Heart left ventricle (tissue), 16 donors: Measurements from ENCODE around the gene TM4SF5. TPM values are rescaled to one million over a fixed set of nuclear protein-coding genes. Genes with fewer than 3 reads are reported as not detected.

Experiments used
- ATAC-seq, 4 donors: fragments of 200-7000 bp; cut with Tn5 transposase; one replicate each; pipeline ENCODE4 v1.9.1; 2020 to 2022; ENCODE audit warnings: moderate library complexity in 4 of 4, mild to moderate bottlenecking in 3 of 4, moderate number of reproducible peaks in 1 of 4
- DNase-seq, 5 donors: peaks; one replicate each; pipeline ENCODE4 v3.0.0-alpha.2; 2020
- H3K27ac ChIP-seq, 12 donors: fragments of 200-600 bp; sonication (generic) in 4 of 12; one replicate each; pipeline versions ENCODE4 v1.5.0 to v1.8.0; 2016 to 2022; ENCODE audit warnings: mild to moderate bottlenecking in 2 of 12
- H3K27me3 ChIP-seq, 9 donors: fragments of 200-600 bp; sonication (generic) in 2 of 9; one replicate each; pipeline versions ENCODE4 v1.5.1 to v1.8.0; 2016 to 2022; ENCODE audit warnings: mild to moderate bottlenecking in 3 of 9
- H3K36me3 ChIP-seq, 9 donors: fragments of 200-600 bp; sonication (generic) in 2 of 9; one replicate each; pipeline versions ENCODE4 v1.5.0 to v1.8.0; 2018 to 2022; ENCODE audit warnings: mild to moderate bottlenecking in 2 of 9
- H3K4me1 ChIP-seq, 12 donors: fragments of 200-600 bp; sonication (generic) in 4 of 12; one replicate each; pipeline versions ENCODE4 v1.5.0 to v1.8.0; 2016 to 2022; ENCODE audit warnings: mild to moderate bottlenecking in 3 of 12
- H3K4me3 ChIP-seq, 12 donors: fragments of 200-600 bp; sonication (generic) in 4 of 12; one replicate each; pipeline versions ENCODE4 v1.5.0 to v1.8.0; 2017 to 2022; ENCODE audit warnings: mild to moderate bottlenecking in 9 of 12, moderate library complexity in 4 of 12
- H3K9me3 ChIP-seq, 12 donors: fragments of 200-600 bp; sonication (generic) in 4 of 12; one replicate each; pipeline versions ENCODE4 v1.5.0 to v1.8.0; 2016 to 2022; ENCODE audit warnings: mild to moderate bottlenecking in 1 of 12
- CTCF ChIP-seq, 12 donors: fragments of 200-600 bp; sonication (generic) in 4 of 12; IDR thresholded peaks; one replicate each; pipeline versions ENCODE4 v1.5.0 to v1.8.0; 2018 to 2022; ENCODE audit warnings: antibody characterized with exemption in 12 of 12, mild to moderate bottlenecking in 5 of 12
- POLR2A ChIP-seq, 2 donors: fragments of 450-650 bp; IDR thresholded peaks; one replicate each; pipeline ENCODE4 v1.6.1; 2017; ENCODE audit warnings: antibody characterized with exemption in 2 of 2, mild to moderate bottlenecking in 2 of 2, moderate library complexity in 2 of 2
- WGBS, 4 donors: extraction: QIAGEN DNeasy Blood & Tissue Kit in 2 of 4; methylation state at CpG; one replicate each; pipeline versions ENCODE4 v1.1.5 to v1.1.7; 2013 to 2018; 5-methylcytosine and 5-hydroxymethylcytosine counted together
- intact Hi-C, 10 donors: fragments of 100-400 bp; cut with DNase I; formaldehyde crosslinking; loops; one replicate each; pipeline versions ENCODE4 v1.11.1 to v1.14.2; 2022
- polyA plus RNA-seq, 2 donors: library from polyadenylated mRNA; stranded (reverse); fragments of 200-250 nt; gene quantifications; one replicate each; pipeline ENCODE4 v1.2.3, GENCODE V29; 2013
- total RNA-seq, 9 donors: library from RNA; depleted of rRNA in 2 of 9; stranded (reverse); fragments of >200 nt in 2 of 9; fragmentation: NEBNext Ultra II Directional in 3 of 9; extraction: Animal tissue kit (Norgen Biotek cat#: 25700) in 3 of 9; gene quantifications; one replicate each; pipeline versions ENCODE4 v1.1.0 to v1.2.4, GENCODE V29; 2016 to 2023
- donor health status: ischemic (EF 13 %, LVEDD 7.1; RV severe dilation, severe dysfunction).
- donor health status: healthy with polysubstance abuse.
- donor health status: DM: no; HTN: yes; CAD: no.
- donor health status: DM: no; HTN: no; CAD: no.
- donor health status: ischemic (EF 25% LVEDD 6.9; RV normal size, moderate dysfunction).
- donor health status: ischemic (EF 25% LVEDD 5.7; RV mildly dilated, moderate dysfunction).
- donor health status: healthy.
- donor health status: DM: yes; HTN: yes; CAD: no.
- donor health status: ischemic (EF 35%, LVEDD 5.7; RV mildly dilated, moderate dysfunction).
- donor health status: nonischemic (EF 11% LVEDD 7.7; RV severe dilation, severe dysfunction).
- donor health status: DM: yes; HTN: yes; CAD: no.
- donor health status: PGD.
- donor health status: ischemic (EF 29% LVEDD 5.4; RV normal size, mild dysfunction).
- donor health status: nonischemic (EF 23%, LVEDD 6.1; RV moderate dilation, normal function).

Gene TM4SF5
- total and polyA plus RNA-seq, 11 donors: not detected

- no peaks in the 10 kb centered on the region for H3K9me3 ChIP-seq
- 79 to 88% (median 84%) methylated on average over 14 of the region's 14 CpGs for WGBS, 4 donors
- H3K27ac ChIP-seq: peak overlapping the region in 1 of 12 donors; percentile 99
- H3K36me3 ChIP-seq: no peaks in the 10 kb centered on the region
- DNase-seq (no peak), ATAC-seq (no peak)
- intact Hi-C loops: loop anchor here (2.0 to 10.0 kb wide), 8 partner anchors 49 to 101 kb away; partner anchors contain the start of genes MED11 (in 7 of the 10), ARRB2 (in 3 of the 10), CXCL16 (in 1 of the 10) and ZMYND15 (in 1 of the 10)
- peak overlapping the region in 6 of 12 donors; percentile 70 to 95 (median 76) for H3K4me3 ChIP-seq
- H3K4me1 ChIP-seq: peaks cover 0 to 50% (median 37%) of the 10 kb centered on the region in 12 donors
- TF ChIP-seq CTCF (IDR thresholded peaks at IDR 0.05) (no peak), POLR2A (IDR thresholded peaks at IDR 0.05) (no peak)
- peaks cover 0 to 33% (median 18%) of the 10 kb centered on the region in 9 donors for H3K27me3 ChIP-seq
Measured at GRCh38 chr17:4788159-4788806, 16.6 kb downstream of the TM4SF5 start.

- no peaks in the 10 kb centered on the region for H3K36me3 ChIP-seq
- H3K9me3 ChIP-seq: no peaks in the 10 kb centered on the region
- peak within 1 kb of the TSS; percentile 90 to 99 (median 96) for H3K27ac ChIP-seq
- no peak for TF ChIP-seq CTCF (IDR thresholded peaks at IDR 0.05)
- TF ChIP-seq POLR2A (IDR thresholded peaks at IDR 0.05): no peak
- peaks cover 0 to 25% (median 11%) of the 10 kb centered on the region in 9 donors for H3K27me3 ChIP-seq
- peaks cover 0 to 50% (median 37%) of the 10 kb centered on the region in 12 donors for H3K4me1 ChIP-seq
- DNase-seq: no peak
- WGBS, 4 donors: 31 to 46% (median 43%) methylated on average over 43 to 62 of the region's 62 CpGs
- peak in 1 of 4 donors; percentile 1 for ATAC-seq
- intact Hi-C loops: loop anchor here (2.0 to 10.0 kb wide), 8 partner anchors 48 to 100 kb away; partner anchors contain the start of genes MED11 (in 7 of the 10), ARRB2 (in 3 of the 10), CXCL16 (in 1 of the 10) and ZMYND15 (in 1 of the 10)
- H3K4me3 ChIP-seq: peak within 1 kb of the TSS; percentile 49 to 95 (median 72)
Measured at GRCh38 chr17:4788807-4789700, 17.4 kb downstream of the TM4SF5 start, which contains the start of gene GLTPD2. Gene GLTPD2, plus strand, starts transcription at chr17:4788964. Its CDS starts 48 bp downstream, at chr17:4789012.

GRCh38 chr17:4789701-4789950, 17.9 kb downstream of the TM4SF5 start:
- intact Hi-C loops: loop anchor here (2.0 to 10.0 kb wide), 8 partner anchors 48 to 99 kb away; partner anchors contain the start of genes MED11 (in 7 of the 10), ARRB2 (in 3 of the 10), CXCL16 (in 1 of the 10) and ZMYND15 (in 1 of the 10)
- 0% methylated on average over 1 to 25 of the region's 25 CpGs; no CpG with 5 or more reads in 1 of the 4 donors for WGBS, 4 donors
- H3K4me1 ChIP-seq: peaks cover 0 to 50% (median 37%) of the 10 kb centered on the region in 12 donors

More at GRCh38 chr17:4789701-4789950, 17.9 kb downstream of the TM4SF5 start:
- no peak for TF ChIP-seq POLR2A (IDR thresholded peaks at IDR 0.05)
- TF ChIP-seq CTCF (IDR thresholded peaks at IDR 0.05): no peak
- Histone ChIP-seq H3K4me3 (peak overlapping the region; percentile 49 to 95 (median 72)), H3K9me3 (no peaks in the 10 kb centered on the region), H3K36me3 (no peaks in the 10 kb centered on the region), H3K27ac (peak overlapping the region; percentile 90 to 99 (median 96)), H3K27me3 (peaks cover 0 to 20% (median 7%) of the 10 kb centered on the region in 9 donors)
- ATAC-seq (no peak), DNase-seq (no peak)
